ENCODE results near the gene SLC5A7. TPM values are rescaled to one million over a fixed set of nuclear protein-coding genes. Genes with fewer than 3 reads are reported as not detected.

The SLC5A7 gene
- total RNA-seq, 2 donors from 2014 or later = 0.42 TPM; not detected in 1

DNA sequence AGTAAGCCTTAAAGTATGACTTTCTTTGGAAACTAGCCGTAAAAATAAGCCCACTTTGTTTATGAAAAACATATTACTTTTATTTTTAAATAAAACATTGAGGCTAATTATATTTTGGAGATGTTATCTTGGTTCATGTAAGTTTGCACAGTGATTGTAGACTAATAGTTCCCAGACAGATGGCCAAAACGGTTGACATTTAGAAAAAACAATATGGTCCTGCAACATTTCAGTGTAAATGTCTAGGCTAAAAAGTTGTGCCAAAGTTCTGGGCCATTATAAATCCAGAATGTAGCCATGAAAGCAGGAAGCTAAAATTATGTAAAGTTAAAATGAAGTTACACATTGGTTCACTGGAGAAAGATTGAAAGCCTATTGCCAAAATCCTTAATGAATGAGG lies 43.6 kb downstream of the SLC5A7 start:
- Histone ChIP-seq H3K9ac (ENCODE audit: low read depth in 2 of 2, low read length in 2 of 2) (no peak overlapping the region), H3K27me3 (no peaks in the 10 kb centered on the region), H3K36me3 (no peaks in the 10 kb centered on the region), H3K4me1 (no peaks in the 10 kb centered on the region), H3K27ac (no peak overlapping the region), H3K4me3 (no peak overlapping the region), H3K9me3 (no peaks in the 10 kb centered on the region)
- TF ChIP-seq, protein P1, sequence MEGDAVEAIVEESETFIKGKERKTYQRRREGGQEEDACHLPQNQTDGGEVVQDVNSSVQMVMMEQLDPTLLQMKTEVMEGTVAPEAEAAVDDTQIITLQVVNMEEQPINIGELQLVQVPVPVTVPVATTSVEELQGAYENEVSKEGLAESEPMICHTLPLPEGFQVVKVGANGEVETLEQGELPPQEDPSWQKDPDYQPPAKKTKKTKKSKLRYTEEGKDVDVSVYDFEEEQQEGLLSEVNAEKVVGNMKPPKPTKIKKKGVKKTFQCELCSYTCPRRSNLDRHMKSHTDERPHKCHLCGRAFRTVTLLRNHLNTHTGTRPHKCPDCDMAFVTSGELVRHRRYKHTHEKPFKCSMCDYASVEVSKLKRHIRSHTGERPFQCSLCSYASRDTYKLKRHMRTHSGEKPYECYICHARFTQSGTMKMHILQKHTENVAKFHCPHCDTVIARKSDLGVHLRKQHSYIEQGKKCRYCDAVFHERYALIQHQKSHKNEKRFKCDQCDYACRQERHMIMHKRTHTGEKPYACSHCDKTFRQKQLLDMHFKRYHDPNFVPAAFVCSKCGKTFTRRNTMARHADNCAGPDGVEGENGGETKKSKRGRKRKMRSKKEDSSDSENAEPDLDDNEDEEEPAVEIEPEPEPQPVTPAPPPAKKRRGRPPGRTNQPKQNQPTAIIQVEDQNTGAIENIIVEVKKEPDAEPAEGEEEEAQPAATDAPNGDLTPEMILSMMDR (IDR thresholded peaks at IDR 0.05) = no peak
- intact Hi-C loops (cut with DNase I) = no loop called here
- DNase-seq = no peak

DNA sequence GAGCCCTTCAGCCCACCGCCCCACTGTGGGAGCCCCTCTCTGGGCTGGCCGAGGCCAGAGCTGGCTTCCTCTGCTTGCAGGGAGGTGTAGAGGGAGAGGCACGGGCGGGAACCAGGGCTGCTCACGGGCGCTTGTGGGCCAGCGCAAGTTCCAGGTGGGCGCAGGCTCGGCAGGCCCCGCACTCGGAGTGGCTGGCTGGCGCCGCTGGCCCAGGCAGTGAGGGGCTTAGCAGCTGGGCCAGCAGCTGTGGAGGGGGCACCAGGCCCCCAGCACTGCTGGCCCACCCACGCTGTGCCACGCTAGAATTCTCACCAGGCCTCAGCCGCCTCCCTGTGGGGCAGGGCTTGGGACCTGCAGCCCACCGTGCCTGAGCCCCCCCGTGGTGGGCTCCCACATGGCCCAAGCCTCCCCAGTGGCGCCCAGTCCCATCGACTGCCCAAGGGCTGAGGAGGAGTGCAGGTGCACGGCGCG lies 45.2 kb downstream of the SLC5A7 start:
- no peak for DNase-seq
- no peaks in the 10 kb centered on the region for H3K4me1 ChIP-seq
- no peak overlapping the region for H3K4me3 ChIP-seq
- no peak overlapping the region for H3K9ac ChIP-seq (ENCODE audit: low read depth in 2 of 2, low read length in 2 of 2)
- TF ChIP-seq, protein P1 (IDR thresholded peaks at IDR 0.05) = no peak
- intact Hi-C loops (cut with DNase I) = no loop called here
- H3K27me3 ChIP-seq = no peaks in the 10 kb centered on the region
- H3K36me3 ChIP-seq = no peaks in the 10 kb centered on the region
- H3K9me3 ChIP-seq = no peaks in the 10 kb centered on the region
- H3K27ac ChIP-seq = no peak overlapping the region

DNA sequence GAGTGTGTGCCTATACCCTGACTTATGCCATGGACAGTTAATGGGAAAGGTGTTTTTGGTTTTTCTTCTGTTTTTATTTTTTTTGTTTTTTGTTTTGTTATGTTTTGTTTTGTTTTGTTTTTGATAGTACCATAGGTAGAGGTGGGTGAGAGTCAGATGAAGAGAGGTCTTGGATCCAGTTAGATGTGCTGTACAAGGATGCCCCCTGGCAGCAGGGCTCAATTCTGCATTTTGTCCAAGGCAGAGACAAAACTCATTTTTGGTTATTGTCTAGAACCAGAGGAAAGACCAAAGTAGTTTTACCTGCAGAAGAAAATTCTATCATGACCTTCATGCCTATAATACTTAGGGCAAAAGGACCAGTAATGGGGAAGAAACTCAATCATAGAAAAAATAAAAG lies 48.5 kb downstream of the SLC5A7 start:
- intact Hi-C loops (cut with DNase I) = no loop called here
- Histone ChIP-seq H3K9ac (ENCODE audit: low read depth in 2 of 2, low read length in 2 of 2) (no peak overlapping the region), H3K36me3 (no peaks in the 10 kb centered on the region), H3K27ac (no peak overlapping the region), H3K9me3 (no peaks in the 10 kb centered on the region), H3K4me1 (no peaks in the 10 kb centered on the region), H3K27me3 (no peaks in the 10 kb centered on the region), H3K4me3 (no peak overlapping the region)
- no peak for DNase-seq
- TF ChIP-seq, protein P1 (IDR thresholded peaks at IDR 0.05) = no peak

DNA sequence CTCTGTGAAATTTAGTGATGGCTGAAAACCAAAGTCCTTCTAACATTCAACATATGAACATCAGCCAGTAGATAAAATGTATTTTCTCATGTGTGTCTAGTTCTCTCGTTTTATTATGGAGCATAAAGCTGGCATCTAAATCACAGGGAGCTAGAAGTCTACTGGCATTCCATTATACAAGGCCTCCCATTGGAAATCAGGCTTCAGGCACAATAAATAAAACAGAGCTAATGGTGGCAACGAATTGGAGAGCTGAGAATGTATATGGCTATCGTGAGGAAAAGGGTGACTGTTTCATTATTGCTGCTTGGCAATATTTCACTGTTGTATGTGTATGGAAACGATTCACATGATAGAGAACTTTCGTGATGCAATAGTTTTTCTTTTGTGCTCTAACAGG lies 62.4 kb downstream of the SLC5A7 start:
- H3K27ac ChIP-seq = no peak overlapping the region
- intact Hi-C loops (cut with DNase I) = no loop called here
- no peak overlapping the region for H3K9ac ChIP-seq (ENCODE audit: low read depth in 2 of 2, low read length in 2 of 2)
- H3K4me1 ChIP-seq = no peaks in the 10 kb centered on the region
- no peak overlapping the region for H3K4me3 ChIP-seq
- DNase-seq = no peak
- no peaks in the 10 kb centered on the region for H3K9me3 ChIP-seq
- TF ChIP-seq, protein P1 (IDR thresholded peaks at IDR 0.05) = no peak
- no peaks in the 10 kb centered on the region for H3K36me3 ChIP-seq
- no peaks in the 10 kb centered on the region for H3K27me3 ChIP-seq

DNA sequence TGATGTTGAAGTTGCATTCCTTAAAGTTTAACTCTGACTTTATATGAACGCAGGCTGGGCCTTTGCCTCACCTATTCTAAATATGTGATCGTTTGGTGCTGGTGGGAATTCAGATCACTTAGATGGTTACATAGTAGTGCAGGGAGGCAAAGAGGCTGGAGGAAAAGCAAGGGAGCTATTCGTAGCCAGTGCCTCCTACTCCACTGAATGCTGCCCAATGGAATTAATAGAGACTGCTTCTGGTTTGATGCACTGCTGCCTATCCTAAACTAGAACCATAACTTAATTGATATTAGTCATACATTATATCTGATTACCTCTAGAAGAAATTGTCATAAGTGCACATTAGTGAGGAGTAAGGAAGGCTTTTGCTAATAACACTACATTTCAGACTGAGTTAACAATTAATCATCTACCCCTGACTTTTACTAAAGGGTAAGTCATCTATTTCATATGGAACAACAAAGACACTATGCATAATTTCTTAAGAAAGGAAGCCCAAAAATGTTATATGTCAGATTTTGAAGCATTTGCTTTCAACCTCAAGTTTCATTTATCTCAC lies 72.3 kb downstream of the SLC5A7 start:
- Histone ChIP-seq H3K4me1 (no peaks in the 10 kb centered on the region), H3K9me3 (no peaks in the 10 kb centered on the region), H3K27ac (no peak overlapping the region), H3K27me3 (no peaks in the 10 kb centered on the region), H3K9ac (ENCODE audit: low read depth in 2 of 2, low read length in 2 of 2) (no peak overlapping the region), H3K4me3 (no peak overlapping the region), H3K36me3 (no peaks in the 10 kb centered on the region)
- DNase-seq = no peak
- TF ChIP-seq, protein P1 (IDR thresholded peaks at IDR 0.05) = no peak
- intact Hi-C loops (cut with DNase I) = no loop called here
